Esophagus muscularis mucosa (tissue), 4 donors: Measurements from ENCODE around the gene AFP. TPM values are rescaled to one million over a fixed set of nuclear protein-coding genes. Genes with fewer than 3 reads are reported as not detected.
"Not testable (repeated sequence)": the region's sequence is repeated elsewhere in the genome, so short reads cannot be mapped to it uniquely, and the experiment has no call there.

ENCODE experiments used
- DNase-seq: peaks from one replicate; pipeline ENCODE4 v3.0.0-alpha.2; 2017; ENCODE audit errors: extremely low spot score
- H3K27ac ChIP-seq, 4 donors: fragments of 200-600 bp; sonication (generic); replicated peaks in 1 of 4; 1 replicate in 3 of 4; 2 replicates in 1 of 4; pipeline ENCODE4 v1.5.1; 2016 to 2019; ENCODE audit warnings: mild to moderate bottlenecking in 1 of 4
- H3K27me3 ChIP-seq, 4 donors: fragments of 200-600 bp; sonication (generic); one replicate each; pipeline versions ENCODE4 v1.5.1 to v1.6.0; 2016 to 2019
- H3K36me3 ChIP-seq, 4 donors: fragments of 200-600 bp; sonication (generic); one replicate each; pipeline ENCODE4 v1.5.1; 2016 to 2019
- H3K4me1 ChIP-seq, 4 donors: fragments of 200-600 bp; sonication (generic); one replicate each; pipeline ENCODE4 v1.5.1; 2016 to 2019
- H3K4me3 ChIP-seq, 4 donors: fragments of 200-600 bp; sonication (generic); 1 replicate in 2 of 4; 2 replicates in 2 of 4; pipeline ENCODE4 v1.5.1; 2016 to 2019; ENCODE audit warnings: mild to moderate bottlenecking in 4 of 4, moderate library complexity in 1 of 4
- H3K9me3 ChIP-seq, 4 donors: fragments of 200-600 bp; sonication (generic); 1 replicate in 3 of 4; 2 replicates in 1 of 4; pipeline ENCODE4 v1.5.1; 2016 to 2019
- EP300 ChIP-seq: sonication (generic); formaldehyde crosslinking; IDR thresholded peaks from one replicate; pipeline ENCODE4 v1.6.1; 2017; ENCODE audit warnings: antibody characterized with exemption
- POLR2A ChIP-seq: fragments of 450-650 bp; IDR thresholded peaks from one replicate; pipeline ENCODE4 v1.6.1; 2017; ENCODE audit warnings: antibody characterized with exemption, moderate library complexity, mild to moderate bottlenecking, low read depth
- POLR2AphosphoS5 ChIP-seq, 2 donors: sonication (generic); formaldehyde crosslinking; IDR thresholded peaks; one replicate each; pipeline ENCODE4 v1.6.1; 2017; ENCODE audit warnings: antibody characterized with exemption in 2 of 2
- WGBS: methylation state at CpG from one replicate; pipeline ENCODE4 v1.1.5; 2018; 5-methylcytosine and 5-hydroxymethylcytosine counted together
- intact Hi-C: fragments of 100-400 bp; cut with DNase I; formaldehyde crosslinking; loops from one replicate; pipeline ENCODE4 v1.15.1; 2023
- total RNA-seq, 4 donors: library from RNA; depleted of rRNA; stranded (reverse); fragments of >200 nt; gene quantifications; one replicate each; pipeline versions ENCODE4 v1.1.0 to v1.2.1, GENCODE V29; 2016
- TF ChIP-seq, protein P1 (sequence below), 3 experiments: fragments of 200-600 bp in 2 of 3; fragments of 450-650 bp in 1 of 3; sonication (generic) in 2 of 3; IDR thresholded peaks; one replicate each; pipeline ENCODE4 v1.5.1; 2017 to 2019; ENCODE audit warnings: antibody characterized with exemption in 3 of 3, mild to moderate bottlenecking in 2 of 3, moderate library complexity in 1 of 3

The AFP gene
- not detected for total RNA-seq

DNA sequence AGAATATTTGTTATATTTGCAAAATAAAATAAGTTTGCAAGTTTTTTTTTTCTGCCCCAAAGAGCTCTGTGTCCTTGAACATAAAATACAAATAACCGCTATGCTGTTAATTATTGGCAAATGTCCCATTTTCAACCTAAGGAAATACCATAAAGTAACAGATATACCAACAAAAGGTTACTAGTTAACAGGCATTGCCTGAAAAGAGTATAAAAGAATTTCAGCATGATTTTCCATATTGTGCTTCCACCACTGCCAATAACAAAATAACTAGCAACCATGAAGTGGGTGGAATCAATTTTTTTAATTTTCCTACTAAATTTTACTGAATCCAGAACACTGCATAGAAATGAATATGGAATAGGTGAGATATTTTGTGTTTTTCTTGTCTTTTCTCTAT, at the start of gene AFP:
Gene AFP (plus strand): TSS at position 238 of the 400 bp plus-strand sequence. CDS start 42 bp downstream, at position 280.
- no peak for TF ChIP-seq POLR2A
- TF ChIP-seq EP300: no peak
- TF ChIP-seq, protein P1, sequence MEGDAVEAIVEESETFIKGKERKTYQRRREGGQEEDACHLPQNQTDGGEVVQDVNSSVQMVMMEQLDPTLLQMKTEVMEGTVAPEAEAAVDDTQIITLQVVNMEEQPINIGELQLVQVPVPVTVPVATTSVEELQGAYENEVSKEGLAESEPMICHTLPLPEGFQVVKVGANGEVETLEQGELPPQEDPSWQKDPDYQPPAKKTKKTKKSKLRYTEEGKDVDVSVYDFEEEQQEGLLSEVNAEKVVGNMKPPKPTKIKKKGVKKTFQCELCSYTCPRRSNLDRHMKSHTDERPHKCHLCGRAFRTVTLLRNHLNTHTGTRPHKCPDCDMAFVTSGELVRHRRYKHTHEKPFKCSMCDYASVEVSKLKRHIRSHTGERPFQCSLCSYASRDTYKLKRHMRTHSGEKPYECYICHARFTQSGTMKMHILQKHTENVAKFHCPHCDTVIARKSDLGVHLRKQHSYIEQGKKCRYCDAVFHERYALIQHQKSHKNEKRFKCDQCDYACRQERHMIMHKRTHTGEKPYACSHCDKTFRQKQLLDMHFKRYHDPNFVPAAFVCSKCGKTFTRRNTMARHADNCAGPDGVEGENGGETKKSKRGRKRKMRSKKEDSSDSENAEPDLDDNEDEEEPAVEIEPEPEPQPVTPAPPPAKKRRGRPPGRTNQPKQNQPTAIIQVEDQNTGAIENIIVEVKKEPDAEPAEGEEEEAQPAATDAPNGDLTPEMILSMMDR (IDR thresholded peaks at IDR 0.05): no peak
- no peak for TF ChIP-seq POLR2AphosphoS5 (IDR thresholded peaks at IDR 0.05)
- 88% methylated on average over 1 of the region's 1 CpG for WGBS

DNA sequence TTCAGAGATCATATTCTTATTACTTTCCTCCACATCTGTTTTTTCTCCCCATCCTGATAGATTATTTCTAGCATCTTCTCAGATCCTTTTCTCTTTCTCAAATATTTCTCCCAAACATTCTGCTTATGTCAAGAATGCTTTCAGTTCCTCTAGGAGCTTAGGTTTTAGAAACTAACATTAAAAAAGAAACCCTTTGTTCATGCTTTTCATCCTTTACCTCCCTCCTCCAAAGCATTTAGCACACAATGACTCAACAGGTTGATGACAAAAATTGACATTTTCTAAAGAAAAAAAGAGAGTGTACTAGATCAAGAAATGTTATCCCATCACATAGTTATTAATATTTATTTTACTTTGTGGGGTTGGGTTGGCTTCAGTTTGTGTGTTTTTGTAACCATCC, 48.5 kb upstream of the AFP start:
- Histone ChIP-seq H3K4me3 (no peak overlapping the region), H3K4me1 (no peaks in the 10 kb centered on the region), H3K27me3 (no peaks in the 10 kb centered on the region), H3K9me3 (no peaks in the 10 kb centered on the region), H3K36me3 (no peaks in the 10 kb centered on the region), H3K27ac (no peak overlapping the region)
- DNase-seq: no peak
- intact Hi-C loops: no loop called here
- TF ChIP-seq POLR2AphosphoS5 (IDR thresholded peaks at IDR 0.05) (no peak), EP300 (no peak), POLR2A (no peak)
- TF ChIP-seq, protein P1 (IDR thresholded peaks at IDR 0.05): no peak

More for the DNA sequence above, at the start of gene AFP:
- Histone ChIP-seq H3K9me3 (no peaks in the 10 kb centered on the region), H3K4me3 (no peak within 1 kb of the TSS), H3K4me1 (no peaks in the 10 kb centered on the region), H3K36me3 (no peaks in the 10 kb centered on the region), H3K27ac (no peak within 1 kb of the TSS), H3K27me3 (no peaks in the 10 kb centered on the region)
- DNase-seq: no peak
- intact Hi-C loops: no loop called here

DNA sequence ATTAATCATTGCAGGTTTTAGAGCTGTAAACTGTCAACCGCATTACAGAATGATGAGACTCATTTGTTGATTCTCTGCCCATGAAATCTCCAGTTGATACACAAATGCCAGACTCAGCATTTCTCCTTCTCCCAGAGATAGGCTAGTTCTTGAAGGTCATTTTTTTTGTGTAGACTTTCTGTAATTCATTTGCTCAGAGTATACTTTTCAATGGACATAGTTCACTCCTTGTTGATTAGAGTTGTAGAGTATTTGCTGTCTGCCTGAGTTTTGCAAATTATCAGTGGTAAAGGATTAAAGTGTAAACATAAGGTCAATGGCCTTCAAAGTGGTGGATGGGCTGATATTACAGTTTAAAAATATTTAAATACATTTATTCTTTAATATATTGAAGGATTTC, 47.1 kb upstream of the AFP start:
- H3K9me3 ChIP-seq: no peaks in the 10 kb centered on the region
- H3K27me3 ChIP-seq: no peaks in the 10 kb centered on the region
- H3K27ac ChIP-seq: no peak overlapping the region
- no peak overlapping the region for H3K4me3 ChIP-seq
- intact Hi-C loops: no loop called here
- TF ChIP-seq POLR2AphosphoS5 (IDR thresholded peaks at IDR 0.05): no peak
- TF ChIP-seq, protein P1 (IDR thresholded peaks at IDR 0.05): no peak
- no peak for TF ChIP-seq EP300
- no peak for TF ChIP-seq POLR2A
- 77% methylated on average over 1 of the region's 1 CpG for WGBS
- H3K4me1 ChIP-seq: no peaks in the 10 kb centered on the region
- DNase-seq: no peak
- no peaks in the 10 kb centered on the region for H3K36me3 ChIP-seq

DNA sequence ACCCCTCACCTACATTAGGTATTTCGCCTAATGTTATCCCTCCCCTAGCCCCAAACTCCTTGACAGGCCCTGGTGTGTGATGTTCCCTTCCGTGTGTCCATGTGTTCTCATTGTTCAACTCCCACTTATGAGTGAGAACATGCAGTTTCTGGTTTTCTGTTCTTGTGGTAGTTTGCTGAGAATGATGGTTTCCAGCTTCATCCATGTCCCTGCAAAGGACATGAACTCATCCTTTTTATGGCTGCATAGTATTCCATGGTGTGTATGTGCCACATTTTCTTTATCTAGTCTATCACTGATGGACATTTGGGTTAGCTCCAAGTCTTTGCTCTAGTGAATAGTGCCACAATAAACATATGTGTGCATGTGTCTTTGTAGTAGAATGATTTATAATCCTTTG, 46.4 kb upstream of the AFP start:
- 95% methylated on average over 2 of the region's 2 CpGs for WGBS
- intact Hi-C loops: not testable (repeated sequence)

DNA sequence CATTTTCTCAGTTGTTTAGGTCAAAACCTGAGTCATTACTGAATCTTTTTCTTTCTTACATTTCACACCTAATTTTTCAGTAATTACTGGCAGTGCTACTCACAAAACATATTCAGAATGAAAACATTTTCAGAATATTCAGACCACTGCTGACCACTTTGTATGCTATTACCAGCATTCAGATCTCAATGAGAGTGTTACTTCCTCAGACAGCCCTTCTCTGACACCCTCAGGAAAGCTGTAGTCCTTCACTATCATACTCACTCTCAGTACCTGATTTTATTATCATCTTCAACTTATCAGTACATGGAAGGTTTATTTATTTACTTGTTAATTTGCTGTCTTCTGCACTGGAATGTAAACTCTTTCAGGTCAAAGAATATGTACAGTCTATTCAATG, 44.2 kb upstream of the AFP start:
- H3K4me3 ChIP-seq: no peak overlapping the region
- intact Hi-C loops: no loop called here
- TF ChIP-seq POLR2A (no peak), EP300 (no peak), POLR2AphosphoS5 (IDR thresholded peaks at IDR 0.05) (no peak)
- TF ChIP-seq, protein P1 (IDR thresholded peaks at IDR 0.05): no peak
- H3K4me1 ChIP-seq: no peaks in the 10 kb centered on the region
- no peak overlapping the region for H3K27ac ChIP-seq
- no peaks in the 10 kb centered on the region for H3K27me3 ChIP-seq
- no peaks in the 10 kb centered on the region for H3K9me3 ChIP-seq
- no peaks in the 10 kb centered on the region for H3K36me3 ChIP-seq
- DNase-seq: no peak

More for the DNA sequence above, 46.4 kb upstream of the AFP start:
- not testable (repeated sequence) for H3K9me3 ChIP-seq, DNase-seq, H3K36me3 ChIP-seq, H3K4me3 ChIP-seq, H3K27me3 ChIP-seq, H3K4me1 ChIP-seq, H3K27ac ChIP-seq
